Stimulated activated naive CD4-positive, alpha-beta T cell (primary cell): ENCODE measurements around the gene FBXL17.

Source experiments
- DNase-seq, 6 experiments: peaks; one replicate each; lab custom pipeline; 2025; lab: John Stamatoyannopoulos, UW

The FBXL17 gene

DNA sequence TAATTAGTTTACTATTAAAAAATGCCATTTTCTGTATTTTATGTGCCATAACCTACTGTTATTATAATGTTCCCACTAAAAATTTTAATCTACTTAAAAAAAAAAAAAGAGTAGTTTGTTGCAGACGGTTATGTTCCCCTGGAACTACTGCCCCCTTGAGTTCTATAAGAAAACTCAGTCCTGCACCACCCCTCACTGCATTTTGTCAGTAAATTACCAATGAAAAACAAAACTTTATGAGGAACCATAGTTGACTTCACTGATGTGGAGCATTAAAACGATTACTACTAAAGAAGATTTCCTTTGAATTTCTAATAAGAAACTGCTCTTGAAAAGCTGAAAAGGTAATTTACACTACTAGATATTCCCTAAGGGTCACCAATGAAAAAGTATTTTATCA is 288.7 kb downstream of the FBXL17 start:
- DNase-seq: no peak

DNA sequence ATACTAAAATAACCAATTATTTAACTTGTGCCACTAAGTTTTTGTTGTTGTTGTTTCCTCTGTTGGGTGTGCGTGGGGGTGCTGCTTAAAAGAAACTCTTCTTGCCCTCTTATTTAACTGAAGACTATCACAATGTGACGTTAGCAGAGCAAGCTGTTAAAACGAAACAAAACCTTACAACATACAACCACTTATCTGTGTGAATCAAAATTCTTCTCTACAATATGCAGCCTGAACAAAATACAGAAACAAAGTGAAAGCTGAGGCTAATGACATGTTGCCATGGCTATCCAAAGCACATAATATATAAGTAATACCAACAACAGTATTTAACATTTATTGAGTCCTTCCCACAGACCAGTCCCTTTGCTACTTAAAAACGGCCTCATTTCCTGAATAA is 291.0 kb downstream of the FBXL17 start:
- no peak for DNase-seq

DNA sequence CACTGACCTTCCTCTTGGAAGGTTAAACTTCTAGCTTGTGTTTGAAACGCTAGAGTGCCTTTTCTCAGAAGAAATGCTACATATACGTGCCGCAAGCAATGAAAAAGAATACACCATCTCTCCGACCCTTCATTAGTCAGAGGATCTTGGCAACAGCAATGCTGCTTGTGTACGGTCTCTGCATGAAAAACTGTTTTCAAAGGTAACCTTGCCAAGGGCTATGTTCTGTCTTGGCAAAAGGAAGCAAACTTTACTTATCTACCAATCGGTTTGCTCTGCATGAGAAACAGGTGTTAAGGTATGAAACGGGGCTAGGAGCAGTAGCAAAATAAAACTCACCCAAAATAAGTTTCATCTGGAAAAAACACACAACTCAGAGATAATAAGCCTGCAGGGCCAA is 297.8 kb downstream of the FBXL17 start:
- DNase-seq: no peak

GRCh38 chr5:108083232-108083631 is 298.7 kb downstream of the FBXL17 start:
- no peak for DNase-seq

DNA sequence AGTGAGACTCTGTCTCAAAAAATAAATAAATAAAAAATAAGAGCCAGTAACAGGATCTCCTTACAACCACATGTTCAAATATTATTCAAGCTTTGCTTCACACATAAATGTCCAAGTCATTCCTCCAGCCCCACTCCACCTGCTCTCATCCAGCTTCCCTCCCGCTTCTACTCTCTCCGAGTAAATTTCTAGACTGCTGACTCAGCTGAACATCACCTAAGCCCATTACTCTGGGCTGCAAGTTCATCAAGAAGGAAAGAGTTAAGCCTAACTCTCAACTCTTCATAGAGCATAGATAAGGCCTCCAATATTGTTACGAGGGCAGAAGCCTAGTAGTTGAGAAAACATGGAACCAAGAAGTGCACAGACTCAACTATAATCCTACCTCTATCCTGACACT is 300.2 kb downstream of the FBXL17 start:
- no peak for DNase-seq

- DNase-seq: no peak
Measured at GRCh38 chr5:108079753-108080152, 302.1 kb downstream of the FBXL17 start.

DNA sequence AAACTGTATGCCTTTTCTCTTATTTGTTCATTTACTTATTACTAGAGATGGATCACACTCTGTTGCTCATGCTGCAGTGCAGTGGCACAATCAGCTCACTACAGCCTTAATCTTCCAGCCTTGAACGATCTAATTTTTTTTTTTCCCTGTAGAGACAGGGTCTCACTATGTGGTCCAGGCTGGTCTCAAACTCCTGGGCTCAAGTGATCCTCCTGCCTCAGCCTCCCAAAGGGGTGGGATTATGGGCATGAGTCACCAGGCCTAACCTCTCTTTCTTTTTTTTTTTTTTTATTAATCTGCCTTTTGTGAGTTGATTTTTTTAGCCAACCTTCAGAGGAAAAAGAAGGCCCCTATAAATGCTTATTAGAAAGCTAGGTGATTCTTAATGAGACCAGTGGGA is 303.0 kb downstream of the FBXL17 start:
- DNase-seq: no peak

- no peak for DNase-seq
Measured at GRCh38 chr5:108078345-108078744, 303.6 kb downstream of the FBXL17 start.

DNA sequence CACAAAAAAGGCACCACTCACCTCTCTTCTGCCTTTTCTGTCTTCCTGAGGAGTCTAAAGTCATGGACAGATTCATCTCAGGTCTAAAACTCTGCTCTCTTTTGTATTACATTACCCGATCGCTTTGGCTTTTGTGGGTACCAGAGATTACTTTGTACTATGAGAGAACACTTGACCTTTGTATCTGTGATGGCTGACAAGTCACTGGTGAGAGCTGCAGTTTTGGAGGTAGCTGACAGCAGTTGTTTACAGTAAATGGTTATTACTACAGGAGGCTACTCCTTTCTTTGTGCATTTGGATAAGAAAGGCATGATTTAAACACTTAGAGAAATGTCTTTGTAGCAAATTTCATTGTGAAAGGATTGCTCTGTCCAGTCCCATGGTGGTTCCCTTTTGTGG is 307.3 kb downstream of the FBXL17 start:
- DNase-seq: no peak

- DNase-seq: no peak
Measured at GRCh38 chr5:108064302-108064701, 317.6 kb downstream of the FBXL17 start.

- DNase-seq: no peak
Measured at GRCh38 chr5:108061941-108062340, 320.0 kb downstream of the FBXL17 start.

GRCh38 chr5:108060340-108060739 is 321.6 kb downstream of the FBXL17 start:
- DNase-seq: no peak

GRCh38 chr5:108059334-108059733 is 322.6 kb downstream of the FBXL17 start:
- DNase-seq: no peak

GRCh38 chr5:108054349-108054748 is 327.5 kb downstream of the FBXL17 start:
- DNase-seq: no peak

GRCh38 chr5:108046955-108047670 is 334.8 kb downstream of the FBXL17 start:
- no peak for DNase-seq

DNA sequence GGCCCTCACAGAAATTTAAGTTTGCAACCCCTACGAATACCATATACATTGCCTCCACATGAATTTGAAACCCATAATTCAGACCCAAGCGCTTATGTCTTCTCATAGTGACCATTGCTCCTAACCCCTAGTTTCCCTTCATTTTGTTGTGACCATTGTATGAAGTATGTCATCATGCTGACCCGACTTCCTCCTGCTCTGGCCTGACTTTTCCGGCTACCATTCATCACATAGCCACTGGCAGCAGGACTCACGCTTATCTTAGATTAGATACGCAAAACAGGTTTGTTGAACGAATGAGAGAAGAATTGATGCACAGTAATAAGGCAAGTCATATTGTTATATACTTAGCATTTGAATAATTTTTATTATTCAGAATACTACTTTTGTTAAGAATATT is 345.4 kb downstream of the FBXL17 start:
- no peak for DNase-seq

- no peak for DNase-seq
Measured at GRCh38 chr5:108028883-108029282, 353.0 kb downstream of the FBXL17 start.

DNA sequence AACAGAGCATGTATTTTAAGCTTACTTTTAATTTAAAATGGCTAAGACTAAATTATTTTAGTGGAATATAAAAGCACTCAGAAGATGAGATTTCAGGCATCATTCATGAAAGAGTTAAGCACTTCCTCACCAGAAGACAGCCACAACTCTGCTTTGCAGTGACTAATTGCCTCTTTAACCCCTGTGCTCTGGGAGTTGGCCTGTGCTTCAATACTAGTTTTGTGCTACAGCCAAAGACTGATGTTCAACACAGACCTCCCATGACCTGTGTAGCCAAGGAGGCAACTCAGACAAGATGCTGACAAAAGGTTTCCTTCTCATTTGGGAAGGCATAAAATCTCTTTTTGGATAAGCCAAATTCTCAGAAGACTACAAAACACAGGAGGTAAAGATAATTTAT is 353.5 kb downstream of the FBXL17 start:
- no peak for DNase-seq

DNA sequence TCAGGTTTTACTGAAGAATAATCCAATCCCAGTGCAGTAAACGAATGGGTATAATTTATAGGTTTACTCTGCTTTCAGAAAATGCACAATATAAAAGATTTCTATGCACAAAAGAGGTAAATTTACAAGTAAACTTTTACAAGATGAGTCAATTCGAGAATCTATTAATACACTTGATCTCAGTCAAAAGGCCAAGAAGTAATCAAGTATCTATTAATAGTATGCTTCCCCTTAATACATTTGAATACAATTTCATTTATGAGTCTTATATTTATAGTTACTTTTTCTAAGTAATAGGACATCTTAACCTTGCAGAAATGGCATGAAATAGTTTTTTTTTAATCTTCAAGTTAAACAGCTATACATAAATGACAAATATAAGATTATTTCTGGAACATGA is 355.9 kb downstream of the FBXL17 start:
- DNase-seq: no peak

DNA sequence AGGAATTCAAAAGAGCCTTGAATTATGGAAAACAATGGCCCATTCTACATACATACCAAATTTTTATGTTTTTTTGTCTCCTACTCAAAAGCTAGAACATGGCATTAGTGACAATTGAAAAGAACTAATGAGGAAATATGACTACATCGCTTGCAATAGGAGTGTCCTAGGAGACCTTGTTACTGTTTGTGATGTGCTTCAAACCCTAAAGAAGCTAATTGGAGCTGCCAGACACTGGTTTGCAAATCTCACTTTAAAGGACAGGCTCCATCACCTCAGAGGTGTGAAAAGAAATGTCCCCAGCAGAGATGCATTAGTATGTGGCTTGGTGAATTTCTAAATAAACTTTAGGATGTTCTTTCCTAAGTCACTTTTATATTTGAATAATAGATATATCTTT is 356.9 kb downstream of the FBXL17 start:
- no peak for DNase-seq

DNA sequence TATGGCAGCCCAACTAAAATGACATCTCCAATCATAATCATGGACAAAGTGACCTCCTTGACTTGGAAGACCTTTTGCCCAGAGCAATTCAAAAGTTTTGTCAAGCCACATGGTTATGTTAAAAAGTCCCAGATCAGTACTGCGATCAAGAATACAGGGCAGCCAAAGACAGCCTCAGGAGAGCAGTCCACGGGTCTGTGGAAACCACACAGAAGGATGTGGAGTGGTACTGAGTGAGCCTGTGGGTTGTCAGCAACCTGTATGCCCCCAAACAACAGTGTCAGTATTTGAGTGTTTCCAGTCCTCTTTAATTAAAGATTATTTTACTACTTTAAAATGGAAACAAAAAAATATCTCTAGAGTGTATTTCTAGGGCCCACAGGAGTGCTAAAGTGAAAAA is 365.8 kb downstream of the FBXL17 start:
- no peak for DNase-seq

GRCh38 chr5:108006791-108007190 is 375.1 kb downstream of the FBXL17 start:
- DNase-seq: no peak

DNA sequence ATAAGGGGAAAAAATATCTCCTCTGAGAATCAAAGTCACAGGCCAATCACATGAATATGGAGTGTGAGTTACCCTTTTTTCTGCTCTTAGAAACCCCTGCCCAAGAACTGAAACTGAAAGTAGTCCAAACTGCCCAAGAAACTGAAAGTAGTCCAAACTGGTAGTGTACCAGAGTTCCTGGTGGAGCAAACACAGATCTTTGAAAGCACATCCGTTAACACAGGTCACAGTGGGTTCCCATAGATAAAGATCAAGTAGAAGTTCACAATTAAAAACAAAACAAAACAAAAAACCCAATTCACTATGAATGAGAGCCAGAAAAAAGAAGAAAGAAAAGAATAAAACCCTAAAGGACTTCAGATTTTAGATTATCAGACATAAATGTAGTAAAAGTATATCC is 378.7 kb downstream of the FBXL17 start:
- DNase-seq: peak in 2 of 6 experiments; percentile 6 to 18

DNA sequence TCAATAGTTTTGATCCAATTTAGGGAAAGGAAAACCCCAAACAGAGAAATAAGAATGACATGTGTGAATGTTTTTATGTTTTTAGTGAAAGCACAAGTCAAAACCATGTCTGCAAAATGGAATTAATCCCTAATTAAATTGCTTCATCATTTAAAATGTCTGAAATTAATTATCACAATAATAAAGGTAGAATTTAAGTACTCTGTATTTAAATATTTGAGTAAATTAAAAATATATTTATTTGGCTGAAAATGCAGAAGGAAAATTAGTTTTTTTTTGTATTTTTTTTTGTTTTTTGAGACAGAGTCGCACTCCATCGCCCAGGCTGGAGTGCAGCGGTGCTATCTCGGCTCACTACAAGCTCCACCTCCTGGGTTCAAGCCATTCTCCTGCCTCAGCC is 380.7 kb downstream of the FBXL17 start:
- no peak for DNase-seq
